Rectal smooth muscle tissue (tissue), 1 donor: Measurements from ENCODE around the gene MAN1C1.

Experiments
- H3K27ac ChIP-seq: one replicate; pipeline ENCODE4 v1.7.0; 2013; ENCODE audit warnings: low read depth, low read length, inconsistent platforms
- H3K27me3 ChIP-seq: one replicate; pipeline ENCODE4 v1.7.0; 2013; ENCODE audit warnings: low read length; ENCODE audit not compliant: control insufficient read depth, insufficient read depth
- H3K36me3 ChIP-seq: one replicate; pipeline ENCODE4 v1.7.0; 2013; ENCODE audit warnings: low read length; ENCODE audit not compliant: control insufficient read depth, insufficient read depth
- H3K4me1 ChIP-seq: one replicate; pipeline ENCODE4 v1.7.0; 2013; ENCODE audit warnings: low read length; ENCODE audit not compliant: control insufficient read depth, insufficient read depth
- H3K4me3 ChIP-seq: one replicate; pipeline ENCODE4 v1.7.0; 2013; ENCODE audit warnings: low read length
- H3K9ac ChIP-seq: one replicate; pipeline ENCODE4 v1.7.0; 2013; ENCODE audit warnings: low read length

MAN1C1 gene

DNA sequence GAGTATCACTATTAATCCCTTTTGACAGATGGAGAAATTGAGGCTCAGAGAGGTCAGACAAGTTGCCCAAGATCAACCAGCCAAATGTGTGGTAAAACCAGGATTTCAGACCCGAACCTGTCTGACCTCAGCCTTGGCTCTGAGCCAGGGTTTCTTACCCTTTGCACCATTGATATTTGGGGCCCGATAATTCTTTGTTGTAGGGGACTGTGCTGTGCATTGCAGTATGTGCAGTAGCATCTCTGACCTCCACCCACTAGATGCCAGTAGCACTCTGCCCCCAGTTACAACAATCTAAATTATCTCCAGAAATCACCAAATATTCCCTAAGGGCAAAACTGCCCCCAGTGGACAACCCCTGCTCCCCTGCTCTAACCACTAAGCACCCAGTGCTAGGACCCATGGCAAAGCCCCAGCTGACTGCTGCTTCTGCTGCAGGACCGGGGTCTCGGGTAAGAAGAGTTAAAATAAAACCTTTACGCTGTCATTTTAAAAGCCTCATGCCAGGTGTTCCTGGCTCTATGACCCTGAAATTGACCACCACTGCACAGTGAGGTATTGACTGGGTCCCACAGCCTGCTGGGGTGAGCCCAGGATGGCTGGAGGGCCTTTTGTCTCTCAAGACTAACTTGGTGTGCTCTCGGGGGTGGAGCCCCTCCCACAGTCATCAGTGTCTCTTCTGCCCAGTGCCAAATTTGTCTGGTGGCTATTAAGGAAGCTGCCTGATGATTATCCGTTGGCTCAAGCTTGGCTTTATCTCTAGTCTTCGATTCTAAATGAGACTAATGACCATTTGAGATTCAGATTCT lies 5.6 kb upstream of the MAN1C1 start:
- H3K4me3 ChIP-seq = no peak overlapping the region
- H3K27me3 ChIP-seq = no peaks in the 10 kb centered on the region
- no peak overlapping the region for H3K27ac ChIP-seq
- H3K4me1 ChIP-seq = peaks cover 13% of the 10 kb centered on the region
- H3K9ac ChIP-seq = no peak overlapping the region
- H3K36me3 ChIP-seq = no peaks in the 10 kb centered on the region

- Histone ChIP-seq H3K27me3 (no peaks in the 10 kb centered on the region), H3K4me1 (peaks cover 13% of the 10 kb centered on the region), H3K27ac (no peak overlapping the region), H3K9ac (no peak overlapping the region), H3K36me3 (no peaks in the 10 kb centered on the region), H3K4me3 (no peak overlapping the region)
Observed at GRCh38 chr1:25611843-25612242, 4.7 kb upstream of the MAN1C1 start.

- Histone ChIP-seq H3K36me3 (no peaks in the 10 kb centered on the region), H3K9ac (no peak overlapping the region)
Observed at GRCh38 chr1:25612421-25612820, 4.2 kb upstream of the MAN1C1 start.

GRCh38 chr1:25613091-25613490 lies 3.5 kb upstream of the MAN1C1 start:
- H3K36me3 ChIP-seq = no peaks in the 10 kb centered on the region
- H3K4me3 ChIP-seq = no peak overlapping the region
- peaks cover 13% of the 10 kb centered on the region for H3K4me1 ChIP-seq
- no peaks in the 10 kb centered on the region for H3K27me3 ChIP-seq
- no peak overlapping the region for H3K9ac ChIP-seq
- no peak overlapping the region for H3K27ac ChIP-seq

More at GRCh38 chr1:25612421-25612820, 4.2 kb upstream of the MAN1C1 start:
- H3K4me1 ChIP-seq = peaks cover 13% of the 10 kb centered on the region
- H3K27me3 ChIP-seq = no peaks in the 10 kb centered on the region
- no peak overlapping the region for H3K4me3 ChIP-seq
- no peak overlapping the region for H3K27ac ChIP-seq

- no peak overlapping the region for H3K9ac ChIP-seq
- no peak overlapping the region for H3K4me3 ChIP-seq
- no peak overlapping the region for H3K27ac ChIP-seq
- H3K27me3 ChIP-seq = no peaks in the 10 kb centered on the region
- peaks cover 14% of the 10 kb centered on the region for H3K4me1 ChIP-seq
- H3K36me3 ChIP-seq = no peaks in the 10 kb centered on the region
Observed at GRCh38 chr1:25614501-25615171, 2.0 kb upstream of the MAN1C1 start.

DNA sequence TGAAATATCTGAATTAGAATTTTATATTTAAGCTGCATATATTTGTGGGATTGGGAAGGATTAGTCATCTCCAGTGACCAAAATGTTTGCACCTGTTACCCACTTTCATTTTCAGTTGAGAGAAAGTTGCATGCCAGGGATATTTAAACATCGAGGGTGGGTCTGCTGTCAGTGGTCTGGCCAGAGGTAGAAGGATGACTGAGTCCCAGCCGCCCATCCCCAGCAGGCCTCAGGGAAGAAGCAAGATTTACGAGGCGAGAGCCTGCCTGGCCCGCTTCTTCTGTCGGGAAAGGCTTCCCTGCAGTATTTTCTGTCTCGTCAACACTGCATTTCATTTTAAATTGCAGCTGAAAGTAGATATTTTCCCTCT lies 1.4 kb upstream of the MAN1C1 start:
- Histone ChIP-seq H3K4me1 (peaks cover 11% of the 10 kb centered on the region), H3K27ac (peak overlapping the region; percentile 79), H3K4me3 (no peak overlapping the region)

DNA sequence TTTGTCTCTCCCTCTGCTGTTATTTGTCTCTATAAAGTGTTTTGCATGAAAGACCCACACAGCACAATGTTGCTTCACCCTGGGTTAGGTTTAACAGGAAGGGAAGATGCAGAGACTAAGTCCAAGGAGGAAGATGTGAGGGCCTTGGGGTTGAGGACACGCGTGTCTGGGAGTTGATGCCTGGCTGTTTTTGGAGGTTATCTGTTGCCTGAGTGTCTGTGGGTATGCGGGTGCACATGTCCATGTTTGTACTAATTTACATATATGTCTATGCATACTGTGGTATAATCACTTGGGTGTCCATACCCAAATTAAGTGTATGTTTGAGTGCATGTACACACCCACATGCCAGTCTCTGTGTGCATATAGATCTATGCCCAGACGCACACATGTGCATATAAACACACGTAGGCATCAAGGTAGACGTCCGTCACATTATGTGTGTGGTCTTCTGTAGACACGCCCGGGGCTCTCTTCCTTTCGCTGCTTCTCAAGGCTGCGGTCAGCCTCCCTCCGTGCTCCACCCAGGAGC lies 962 bp upstream of the MAN1C1 start:
- H3K36me3 ChIP-seq = no peaks in the 10 kb centered on the region
- H3K27ac ChIP-seq = peak overlapping the region; percentile 79
- H3K27me3 ChIP-seq = no peaks in the 10 kb centered on the region
- H3K4me3 ChIP-seq = peak overlapping the region; percentile 63
- H3K4me1 ChIP-seq = peaks cover 8% of the 10 kb centered on the region
- H3K9ac ChIP-seq = no peak overlapping the region

More for the DNA sequence above, 1.4 kb upstream of the MAN1C1 start:
- no peaks in the 10 kb centered on the region for H3K27me3 ChIP-seq
- H3K36me3 ChIP-seq = no peaks in the 10 kb centered on the region
- no peak overlapping the region for H3K9ac ChIP-seq

DNA sequence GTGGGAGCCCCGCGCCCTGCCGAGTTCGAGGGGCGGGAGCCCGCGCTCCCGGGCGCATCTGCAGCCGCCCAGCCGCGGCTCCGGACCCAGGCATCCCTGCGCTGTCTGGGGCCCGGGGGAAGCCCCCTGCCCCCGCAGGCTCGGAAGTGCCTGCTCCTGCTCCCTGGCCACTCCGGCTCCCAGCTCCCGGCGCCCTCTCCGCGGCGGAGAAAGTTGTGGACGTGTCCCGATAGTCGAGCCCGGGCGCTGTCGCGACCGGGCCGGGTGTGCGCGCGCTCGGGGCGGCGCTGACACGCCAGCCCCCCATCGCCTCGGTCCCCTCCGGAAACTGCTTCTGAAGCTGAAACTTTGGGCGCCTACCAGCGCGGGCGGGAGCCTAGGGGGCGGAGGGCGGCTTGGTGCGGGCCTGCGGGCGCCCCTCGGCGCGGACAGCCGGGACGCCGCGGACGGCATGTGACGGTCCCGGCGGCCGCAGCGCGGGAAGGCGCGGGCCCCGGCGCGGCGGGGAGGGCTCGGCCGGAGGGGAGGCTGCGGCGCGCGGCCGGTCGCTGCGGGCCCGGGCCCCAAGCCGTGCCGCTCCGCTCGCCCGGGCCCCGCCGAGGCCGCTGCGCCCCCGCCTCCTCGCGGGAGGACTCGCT lies 515 bp downstream of the MAN1C1 start:
- no peak overlapping the region for H3K9ac ChIP-seq
- H3K27me3 ChIP-seq = no peaks in the 10 kb centered on the region
- H3K4me1 ChIP-seq = peaks cover 8% of the 10 kb centered on the region
- H3K4me3 ChIP-seq = peak overlapping the region; percentile 72
- no peaks in the 10 kb centered on the region for H3K36me3 ChIP-seq
- H3K27ac ChIP-seq = no peak overlapping the region

DNA sequence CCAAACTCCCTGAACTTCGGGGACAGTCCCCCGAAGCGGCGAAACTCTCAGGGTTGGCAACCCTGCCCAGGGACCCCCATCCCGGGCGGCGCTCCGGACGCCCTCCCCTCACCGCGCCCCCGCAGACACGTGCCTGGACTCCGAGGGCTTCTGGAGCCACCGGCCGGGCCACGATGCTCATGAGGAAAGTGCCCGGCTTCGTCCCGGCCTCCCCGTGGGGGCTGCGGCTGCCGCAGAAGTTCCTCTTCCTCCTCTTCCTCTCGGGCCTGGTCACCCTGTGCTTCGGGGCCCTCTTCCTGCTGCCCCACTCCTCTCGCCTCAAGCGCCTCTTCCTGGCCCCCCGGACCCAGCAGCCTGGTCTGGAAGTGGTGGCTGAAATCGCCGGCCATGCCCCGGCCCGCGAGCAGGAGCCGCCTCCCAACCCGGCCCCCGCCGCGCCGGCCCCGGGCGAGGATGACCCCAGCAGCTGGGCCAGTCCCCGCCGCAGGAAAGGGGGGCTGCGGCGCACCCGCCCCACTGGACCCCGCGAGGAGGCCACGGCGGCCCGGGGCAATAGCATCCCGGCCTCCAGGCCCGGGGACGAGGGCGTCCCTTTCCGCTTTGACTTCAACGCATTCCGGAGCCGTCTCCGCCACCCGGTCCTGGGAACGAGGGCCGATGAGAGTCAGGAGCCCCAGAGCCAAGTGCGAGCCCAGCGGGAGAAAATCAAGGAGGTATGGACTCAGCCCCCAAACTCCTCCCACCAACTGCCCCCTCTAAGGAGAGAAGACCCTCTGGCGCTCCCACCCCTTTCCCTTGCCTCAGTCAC lies 1.2 kb downstream of the MAN1C1 start:
- H3K27ac ChIP-seq = no peak overlapping the region
- H3K27me3 ChIP-seq = no peaks in the 10 kb centered on the region
- H3K4me1 ChIP-seq = peaks cover 12% of the 10 kb centered on the region
- no peaks in the 10 kb centered on the region for H3K36me3 ChIP-seq
- H3K9ac ChIP-seq = peak overlapping the region; percentile 21
- peak overlapping the region; percentile 72 for H3K4me3 ChIP-seq

- Histone ChIP-seq H3K9ac (peak overlapping the region; percentile 21), H3K4me1 (peaks cover 12% of the 10 kb centered on the region), H3K27me3 (no peaks in the 10 kb centered on the region), H3K27ac (no peak overlapping the region), H3K36me3 (no peaks in the 10 kb centered on the region), H3K4me3 (peak overlapping the region; percentile 72)
Observed at GRCh38 chr1:25618433-25618808, 1.8 kb downstream of the MAN1C1 start.

DNA sequence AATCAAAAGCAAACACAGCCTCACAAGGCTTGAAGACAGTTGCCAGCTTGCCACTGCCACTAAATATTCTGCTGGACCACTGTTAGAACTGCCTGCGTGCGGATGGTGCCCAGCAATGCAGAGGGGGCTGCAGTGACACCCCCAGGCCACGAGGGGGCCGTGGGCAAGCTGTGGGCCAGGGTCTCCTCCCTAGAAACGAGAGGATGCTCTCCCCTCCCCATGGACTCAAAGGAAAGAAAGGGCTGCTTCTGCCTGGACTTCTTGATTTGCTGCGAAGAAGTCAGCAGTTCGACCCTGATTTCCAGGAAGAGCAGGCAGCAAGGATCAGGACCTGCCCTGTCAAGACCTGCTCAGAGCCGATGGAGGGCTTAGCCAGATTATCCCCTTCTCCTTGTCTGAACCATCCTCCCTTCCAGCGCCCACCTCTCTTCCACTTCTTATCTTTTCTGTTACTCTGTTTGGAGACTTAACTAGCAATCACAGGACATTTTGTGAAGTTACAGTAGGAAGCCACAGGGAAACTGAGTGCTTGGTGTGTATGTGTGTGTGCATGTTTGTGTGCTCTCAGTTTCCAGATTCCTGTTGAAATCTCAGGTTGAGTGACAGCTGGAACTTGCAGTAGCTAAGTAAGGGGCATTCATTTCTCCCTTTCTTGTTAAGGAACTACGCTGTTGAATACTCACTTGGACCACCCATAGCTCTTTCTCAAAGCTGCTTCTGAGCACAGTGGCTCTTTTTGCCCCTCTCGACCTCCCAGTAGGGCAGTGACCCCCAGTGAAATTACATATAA lies 2.7 kb downstream of the MAN1C1 start:
- Histone ChIP-seq H3K9ac (peak overlapping the region; percentile 27), H3K4me1 (peaks cover 12% of the 10 kb centered on the region), H3K27me3 (no peaks in the 10 kb centered on the region), H3K4me3 (peak overlapping the region; percentile 72), H3K27ac (no peak overlapping the region), H3K36me3 (no peaks in the 10 kb centered on the region)
